Ectodermal cell (in vitro differentiated cells): ENCODE results near the gene GPN1.
"Not testable (repeated sequence)": the region's sequence is repeated elsewhere in the genome, so short reads cannot be mapped to it uniquely, and the experiment has no call there.

ENCODE experiments used
- H3K27ac ChIP-seq: 2 replicates; pipeline ENCODE4 v1.7.0; 2013; ENCODE audit warnings: mild to moderate bottlenecking, low read depth, low read length; ENCODE audit not compliant: insufficient read depth, poor library complexity, severe bottlenecking
- H3K27me3 ChIP-seq: 2 replicates; pipeline ENCODE4 v1.7.0; 2013; ENCODE audit warnings: mild to moderate bottlenecking, low read length; ENCODE audit not compliant: insufficient read depth, control insufficient read depth, poor library complexity, severe bottlenecking
- H3K36me3 ChIP-seq: one replicate; pipeline ENCODE4 v1.7.0; 2013; ENCODE audit warnings: low read length; ENCODE audit not compliant: control insufficient read depth, insufficient read depth
- H3K4me1 ChIP-seq: one replicate; pipeline ENCODE4 v1.7.0; 2013; ENCODE audit warnings: low read length; ENCODE audit not compliant: control insufficient read depth, insufficient read depth
- H3K4me3 ChIP-seq: 2 replicates; pipeline ENCODE4 v1.7.0; 2013; ENCODE audit warnings: low read depth, low read length, control low read depth; ENCODE audit not compliant: insufficient read depth
- H3K9me3 ChIP-seq: 2 replicates; pipeline ENCODE4 v1.7.0; 2013; ENCODE audit warnings: mild to moderate bottlenecking, low read length, moderate library complexity; ENCODE audit not compliant: control insufficient read depth
- WGBS, 2 experiments: methylation state at CpG; one replicate each; pipeline ENCODE4 v1.1.7; 2013; ENCODE audit warnings: missing lambda C conversion rate in 2 of 2; 5-methylcytosine and 5-hydroxymethylcytosine counted together

The GPN1 gene

DNA sequence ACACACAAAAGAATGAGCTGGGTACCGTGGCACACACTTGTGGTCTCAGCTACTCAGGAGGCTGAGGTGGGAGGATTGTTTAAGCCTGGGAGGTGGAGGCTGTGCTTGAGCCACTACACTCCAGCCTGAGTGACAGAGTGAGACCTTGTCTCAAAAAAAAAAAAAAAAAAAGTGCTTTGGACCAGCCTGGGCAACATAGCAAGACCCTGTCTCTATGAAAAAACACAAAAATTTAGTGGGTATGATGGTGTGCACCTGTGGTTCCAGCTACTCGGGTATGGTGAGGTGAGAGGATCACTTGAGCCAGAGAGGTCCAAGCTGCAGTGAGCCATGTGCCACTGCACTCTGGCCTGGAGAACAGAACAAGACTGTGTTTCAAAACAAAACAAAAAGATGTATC, 35.6 kb upstream of the GPN1 start:
- no peak overlapping the region for H3K27ac ChIP-seq
- H3K36me3 ChIP-seq = peaks cover 4% of the 10 kb centered on the region
- WGBS, 2 experiments = 92 to 96% methylated on average over 1 to 2 of the region's 2 CpGs
- no peaks in the 10 kb centered on the region for H3K27me3 ChIP-seq
- H3K4me1 ChIP-seq = no peaks in the 10 kb centered on the region
- H3K9me3 ChIP-seq = no peaks in the 10 kb centered on the region
- H3K4me3 ChIP-seq = no peak overlapping the region

DNA sequence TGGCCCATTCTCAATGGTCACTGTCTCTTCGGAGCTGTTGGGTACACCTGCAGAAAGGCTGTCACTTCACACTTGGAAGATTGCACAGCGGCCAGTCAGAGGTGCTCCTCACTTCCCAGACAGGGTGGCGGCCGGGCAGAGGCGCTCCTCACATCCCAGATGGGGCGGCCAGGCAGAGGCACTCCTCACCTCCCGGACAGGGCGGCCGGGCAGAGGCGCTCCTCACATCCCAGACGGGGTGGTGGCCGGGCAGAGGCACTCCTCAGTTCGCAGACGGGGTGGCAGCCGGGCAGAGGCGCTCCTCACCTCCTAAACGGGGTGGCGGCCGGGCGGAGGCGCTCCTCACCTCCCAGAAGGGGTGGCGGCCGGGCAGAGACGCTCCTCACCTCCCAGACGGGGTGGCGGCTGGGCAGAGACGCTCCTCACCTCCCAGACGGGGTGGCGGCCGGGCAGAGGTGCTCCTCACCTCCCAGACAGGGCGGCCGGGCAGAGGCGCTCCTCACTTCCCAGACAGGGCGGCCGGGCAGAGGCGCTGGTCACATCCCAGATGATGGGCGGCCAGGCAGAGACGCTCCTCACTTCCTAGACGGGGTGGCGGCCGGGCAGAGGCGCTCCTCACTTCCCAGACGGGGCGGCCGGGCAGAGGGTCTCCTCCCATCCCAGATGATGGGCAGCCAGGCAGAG, 34.7 kb upstream of the GPN1 start:
- not testable (repeated sequence) for H3K36me3 ChIP-seq, H3K27ac ChIP-seq, H3K4me3 ChIP-seq, H3K27me3 ChIP-seq, H3K4me1 ChIP-seq, H3K9me3 ChIP-seq
- 96% methylated on average over 45 of the region's 45 CpGs for WGBS, 2 experiments

DNA sequence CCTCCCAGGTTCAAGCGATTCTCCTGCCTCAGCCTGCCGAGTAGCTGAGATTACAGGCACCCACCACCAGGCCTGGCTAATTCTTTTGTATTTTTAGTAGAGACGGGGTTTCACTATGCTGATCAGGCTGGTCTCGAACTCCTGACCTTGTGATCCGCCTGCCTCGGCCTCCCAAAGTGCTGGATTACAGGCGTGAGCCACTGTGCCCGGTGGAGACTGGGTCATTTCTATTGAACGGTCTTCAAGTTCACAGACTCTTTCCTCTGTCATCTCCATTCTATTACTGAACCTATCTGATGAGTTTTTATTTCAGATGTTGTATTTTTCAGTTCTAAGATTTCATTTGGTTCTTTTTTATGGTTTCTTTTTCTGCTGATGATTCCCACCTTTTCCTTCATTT, 33.4 kb upstream of the GPN1 start:
- not testable (repeated sequence) for H3K4me3 ChIP-seq, H3K9me3 ChIP-seq, H3K27ac ChIP-seq, H3K36me3 ChIP-seq, H3K4me1 ChIP-seq, H3K27me3 ChIP-seq
- 94 to 97% methylated on average over 9 of the region's 9 CpGs for WGBS, 2 experiments

GRCh38 chr2:27596627-27597026, 32.2 kb upstream of the GPN1 start:
- WGBS, 2 experiments = 89% methylated on average over 1 of the region's 1 CpG; no CpG with 5 or more reads in 1 of the 2 experiments
- H3K9me3 ChIP-seq = no peaks in the 10 kb centered on the region
- no peaks in the 10 kb centered on the region for H3K27me3 ChIP-seq
- H3K4me3 ChIP-seq = no peak overlapping the region
- peaks cover 4% of the 10 kb centered on the region for H3K36me3 ChIP-seq
- H3K27ac ChIP-seq = no peak overlapping the region
- H3K4me1 ChIP-seq = no peaks in the 10 kb centered on the region

DNA sequence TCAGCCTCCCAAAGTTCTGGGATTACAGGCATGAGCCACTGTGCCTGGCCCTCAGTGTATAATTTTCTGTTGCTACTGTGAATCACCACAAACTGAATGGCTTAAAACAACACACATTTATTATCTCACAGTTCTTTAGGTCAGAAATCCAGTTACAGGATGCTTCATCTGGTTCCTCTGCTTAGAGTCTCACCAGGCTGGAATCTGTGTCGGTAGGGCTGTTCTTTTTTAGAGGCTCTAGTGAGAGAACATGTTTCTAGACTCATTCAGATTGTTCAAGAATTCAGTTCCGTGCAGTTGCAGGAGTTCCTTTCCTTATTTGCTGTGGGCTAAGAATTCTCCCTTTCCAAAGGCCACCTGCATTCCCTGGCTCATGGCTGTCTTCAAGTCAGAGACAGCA, 22.2 kb upstream of the GPN1 start:
- Histone ChIP-seq H3K27ac (no peak overlapping the region), H3K4me1 (no peaks in the 10 kb centered on the region), H3K9me3 (no peaks in the 10 kb centered on the region), H3K4me3 (no peak overlapping the region), H3K36me3 (peaks cover 28% of the 10 kb centered on the region), H3K27me3 (no peaks in the 10 kb centered on the region)
- 95 to 100% methylated on average over 2 of the region's 2 CpGs for WGBS, 2 experiments

GRCh38 chr2:27613985-27614384, 14.9 kb upstream of the GPN1 start:
- no peaks in the 10 kb centered on the region for H3K27me3 ChIP-seq
- H3K9me3 ChIP-seq = no peaks in the 10 kb centered on the region
- WGBS, 2 experiments = 86 to 100% methylated on average over 1 to 2 of the region's 2 CpGs
- H3K27ac ChIP-seq = no peak overlapping the region
- peaks cover 26% of the 10 kb centered on the region for H3K36me3 ChIP-seq
- no peak overlapping the region for H3K4me3 ChIP-seq
- H3K4me1 ChIP-seq = no peaks in the 10 kb centered on the region

DNA sequence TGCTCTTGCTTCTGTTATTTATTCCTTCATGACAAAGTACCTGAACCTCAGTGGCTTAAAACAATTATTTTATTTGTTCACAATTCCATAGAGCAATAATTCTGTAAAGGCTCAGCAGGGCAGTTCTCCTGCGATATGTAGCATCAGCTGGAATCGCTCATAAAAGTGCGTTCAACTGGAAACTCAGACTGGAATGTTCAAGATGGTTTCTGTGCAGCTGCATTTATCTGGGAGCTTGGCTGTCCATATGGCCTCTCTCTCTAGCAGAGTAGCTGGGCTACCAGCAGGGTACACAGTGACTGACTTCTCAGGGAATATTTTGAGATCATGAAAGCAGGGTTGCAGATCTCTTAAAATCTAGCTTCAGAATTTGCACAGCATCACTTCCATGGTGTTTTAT, 13.5 kb upstream of the GPN1 start:
- 95 to 98% methylated on average over 3 of the region's 3 CpGs for WGBS, 2 experiments
- no peaks in the 10 kb centered on the region for H3K4me1 ChIP-seq
- no peaks in the 10 kb centered on the region for H3K27me3 ChIP-seq
- H3K9me3 ChIP-seq = no peaks in the 10 kb centered on the region
- no peak overlapping the region for H3K4me3 ChIP-seq
- H3K36me3 ChIP-seq = peaks cover 26% of the 10 kb centered on the region
- H3K27ac ChIP-seq = no peak overlapping the region

DNA sequence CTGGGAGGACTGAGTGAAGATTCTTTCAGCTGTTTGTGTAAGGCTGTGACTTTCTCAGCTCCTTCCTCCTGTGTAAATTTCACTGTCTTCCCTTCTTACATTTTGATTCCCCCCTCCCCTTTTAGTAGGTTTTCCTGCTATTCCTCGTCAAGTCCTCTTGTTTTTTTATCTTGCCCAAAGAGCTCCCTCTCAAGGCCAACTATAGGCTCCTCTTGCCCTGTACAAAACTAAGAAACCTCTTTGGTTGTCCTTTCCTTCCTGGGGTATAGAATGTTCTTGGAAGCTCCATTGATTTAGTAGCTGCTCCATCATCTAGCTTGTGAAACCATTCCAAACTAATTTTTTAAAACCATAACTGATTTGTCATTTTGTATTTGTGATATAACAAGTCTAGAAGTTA, 7.3 kb upstream of the GPN1 start:
- Histone ChIP-seq H3K9me3 (no peaks in the 10 kb centered on the region), H3K4me1 (no peaks in the 10 kb centered on the region), H3K27ac (no peak overlapping the region), H3K4me3 (no peak overlapping the region), H3K27me3 (no peaks in the 10 kb centered on the region), H3K36me3 (peaks cover 25% of the 10 kb centered on the region)
- 77 to 83% methylated on average over 1 of the region's 1 CpG for WGBS, 2 experiments

GRCh38 chr2:27622921-27623384, 5.9 kb upstream of the GPN1 start:
- no peak overlapping the region for H3K4me3 ChIP-seq
- no peaks in the 10 kb centered on the region for H3K4me1 ChIP-seq
- no peaks in the 10 kb centered on the region for H3K9me3 ChIP-seq
- WGBS, 2 experiments = 71 to 83% methylated on average over 2 to 3 of the region's 3 CpGs
- peaks cover 14% of the 10 kb centered on the region for H3K36me3 ChIP-seq
- H3K27me3 ChIP-seq = no peaks in the 10 kb centered on the region
- H3K27ac ChIP-seq = no peak overlapping the region

DNA sequence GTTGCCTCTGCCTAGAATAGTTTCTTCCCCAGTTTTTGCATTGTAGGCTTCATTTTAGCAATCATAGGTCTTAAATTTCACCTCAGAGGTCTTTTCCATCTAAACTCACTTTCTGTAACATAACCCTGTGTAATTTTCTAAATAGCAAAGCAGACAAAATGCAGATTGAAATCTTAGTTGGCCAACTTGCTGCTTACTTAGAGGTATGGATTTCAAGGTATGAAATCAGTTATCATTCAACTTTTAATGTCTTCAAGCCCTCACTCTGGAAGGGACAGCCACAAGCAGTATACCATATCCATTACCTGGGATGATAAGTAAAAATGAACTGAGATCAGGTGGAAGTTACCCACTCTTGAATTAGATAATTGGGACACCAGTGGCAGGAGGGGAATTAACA, 3.9 kb upstream of the GPN1 start:
- Histone ChIP-seq H3K4me1 (no peaks in the 10 kb centered on the region), H3K36me3 (peaks cover 12% of the 10 kb centered on the region), H3K27me3 (no peaks in the 10 kb centered on the region), H3K4me3 (no peak overlapping the region), H3K27ac (no peak overlapping the region), H3K9me3 (no peaks in the 10 kb centered on the region)

DNA sequence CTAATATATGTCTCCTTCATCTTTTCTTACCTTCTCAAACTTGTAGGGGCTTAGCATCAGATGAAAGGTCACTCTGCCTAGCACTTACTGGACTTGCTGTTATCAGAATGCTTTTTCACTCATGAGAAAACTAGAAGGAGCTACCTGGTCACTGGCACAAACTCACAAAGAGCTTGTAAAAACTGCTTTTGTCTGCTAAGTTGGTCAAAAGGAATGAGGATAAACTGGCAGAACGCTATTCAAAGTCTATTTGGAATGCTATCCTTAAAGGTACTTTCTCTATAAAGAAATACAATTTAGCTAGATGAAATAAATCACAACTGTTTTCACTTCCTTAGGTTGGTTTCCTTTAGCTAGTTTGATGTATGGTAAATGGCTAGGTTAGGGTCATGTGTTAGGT, 2.5 kb upstream of the GPN1 start:
- H3K4me3 ChIP-seq, H3K4me1 ChIP-seq, H3K9me3 ChIP-seq, H3K27me3 ChIP-seq, H3K27ac ChIP-seq: not testable (repeated sequence)
- 100% methylated on average over 1 of the region's 1 CpG; no CpG with 5 or more reads in 1 of the 2 experiments for WGBS, 2 experiments
- H3K36me3 ChIP-seq = peaks cover 13% of the 10 kb centered on the region
